CD4-positive, alpha-beta T cell treated with Interleukin-21 for 1 hour (primary cell): ENCODE measurements around the gene KCNMA1.
"Not testable (repeated sequence)": the region's sequence is repeated elsewhere in the genome, so short reads cannot be mapped to it uniquely, and the experiment has no call there.

Experiments used
- DNase-seq: peaks from one replicate; pipeline ENCODE4 v3.0.0-alpha.2; 2020

Gene KCNMA1

DNA sequence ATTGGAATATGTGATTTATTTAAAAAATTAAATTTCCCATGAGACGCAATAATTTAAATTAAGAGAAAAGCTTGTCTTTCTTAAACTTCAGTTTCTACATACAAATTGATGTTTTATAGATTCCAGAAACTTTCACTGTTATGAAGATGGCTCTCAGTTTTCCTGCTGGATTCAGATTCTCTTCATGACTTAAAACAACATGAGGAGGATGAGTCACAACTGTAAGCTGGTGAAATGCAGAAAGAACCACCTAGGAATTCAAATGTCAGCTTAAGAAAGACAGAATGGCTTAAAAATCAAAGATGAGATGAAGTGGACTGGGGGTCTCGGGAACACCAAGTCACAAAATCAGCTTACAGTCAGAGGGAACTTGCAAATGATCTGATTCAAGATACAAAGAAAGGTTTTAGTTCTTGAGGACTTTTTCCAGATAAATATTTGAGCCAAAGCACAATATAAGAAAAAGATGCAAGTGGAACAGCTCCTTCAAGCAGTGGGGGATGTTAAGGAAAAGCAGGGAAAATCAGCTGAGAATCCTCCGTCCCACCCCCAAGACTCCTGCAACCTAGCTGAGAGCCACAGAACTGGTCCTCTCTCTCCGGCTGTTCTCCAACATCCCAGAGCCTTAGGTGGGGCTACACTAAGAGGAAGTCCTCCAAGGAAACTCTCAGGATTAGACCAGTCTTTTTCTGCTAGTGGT lies 279.8 kb downstream of the KCNMA1 start:
- no peak for DNase-seq

DNA sequence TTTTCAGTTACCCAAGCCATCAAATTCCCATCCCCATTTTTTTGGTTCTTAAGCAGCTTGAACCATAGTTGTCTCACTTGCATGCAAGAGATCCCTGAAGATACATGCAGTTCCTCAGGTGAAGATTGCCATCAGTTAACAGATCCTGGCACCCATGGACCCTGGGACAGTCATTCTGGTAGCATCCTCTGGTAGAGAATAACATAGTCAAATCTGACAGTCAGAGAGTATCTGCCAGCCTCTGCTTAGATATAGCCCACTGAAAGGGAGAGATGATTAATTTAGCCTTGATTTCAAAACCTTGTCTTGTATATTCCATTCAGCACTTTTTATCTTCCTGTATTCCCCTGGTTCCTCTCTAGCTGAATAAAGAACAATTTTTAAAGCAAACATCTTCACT lies 280.4 kb downstream of the KCNMA1 start:
- DNase-seq, result no peak

DNA sequence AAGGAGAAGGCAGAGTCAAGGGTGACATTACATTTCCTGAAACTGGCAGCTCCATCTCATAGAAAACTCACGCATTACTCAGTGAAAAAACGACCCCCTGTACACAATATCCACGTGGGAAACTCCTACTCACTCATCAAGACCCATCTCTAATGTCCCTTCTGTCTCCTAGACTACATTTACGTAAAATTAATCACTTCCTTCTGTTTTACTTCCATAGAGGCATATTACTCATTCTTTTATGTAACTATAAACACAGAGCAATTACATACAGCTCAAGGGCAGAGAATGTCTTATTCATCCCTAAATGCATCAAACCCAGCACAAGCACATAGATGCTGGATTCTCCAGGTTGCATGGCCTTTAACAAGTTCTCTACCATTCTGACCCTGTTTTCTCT lies 281.8 kb downstream of the KCNMA1 start:
- no peak for DNase-seq

DNA sequence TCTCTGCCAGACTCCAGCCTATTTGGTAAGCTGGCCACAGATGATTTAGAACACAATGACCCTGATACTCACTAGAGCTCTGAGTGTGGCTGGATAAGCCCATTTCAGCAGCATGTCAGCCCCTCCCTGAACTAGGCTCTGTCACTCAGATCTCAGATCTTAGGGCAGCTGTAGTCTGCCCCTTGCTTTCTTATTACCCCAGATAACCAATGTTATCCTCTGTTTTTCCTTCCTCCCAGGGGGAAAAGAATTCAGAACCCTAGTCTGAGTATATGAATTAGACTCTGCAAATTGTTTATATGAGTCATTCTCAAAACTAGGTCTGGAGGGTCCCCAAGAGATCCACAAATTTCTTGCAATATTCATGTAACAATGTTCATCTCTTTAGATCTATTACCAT lies 286.2 kb downstream of the KCNMA1 start:
- DNase-seq, result no peak

DNA sequence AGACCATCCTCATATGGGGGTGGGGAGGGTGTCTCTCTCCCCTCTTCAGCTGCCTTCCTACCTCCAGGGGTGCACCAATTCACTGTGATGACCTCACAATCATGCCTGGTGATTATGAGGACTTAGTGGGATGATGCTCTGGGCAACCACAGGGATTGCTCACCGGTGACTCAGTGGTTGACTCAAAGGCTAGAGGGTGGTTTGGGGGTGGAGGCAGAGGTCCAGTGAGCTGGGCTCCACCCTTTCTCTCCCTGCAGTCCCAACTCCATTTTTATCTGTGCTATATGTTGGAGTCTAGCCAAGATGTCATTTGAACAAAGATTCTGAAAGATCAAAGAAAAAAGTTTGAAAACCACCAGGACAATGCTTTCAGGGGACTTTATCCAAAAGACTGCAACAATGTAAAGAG lies 286.9 kb downstream of the KCNMA1 start:
- DNase-seq, result no peak

DNA sequence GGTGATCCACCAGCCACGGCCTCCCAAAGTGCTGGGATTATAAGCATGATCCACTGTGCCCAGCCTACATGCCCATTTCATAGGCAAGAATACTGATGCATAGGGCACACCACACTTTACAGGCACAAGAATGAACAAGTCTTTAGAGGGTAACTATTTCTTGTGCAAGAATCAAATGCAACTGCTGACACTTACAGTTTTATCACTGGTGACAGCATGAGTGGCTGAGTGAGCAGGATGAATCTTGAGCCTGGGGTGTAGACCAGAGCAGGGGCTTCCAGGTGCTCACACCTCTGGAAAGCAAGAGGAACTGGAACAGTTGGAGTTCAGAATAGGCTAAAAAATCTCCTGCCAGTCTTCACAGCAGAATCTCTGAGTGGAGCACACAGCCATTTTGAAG lies 287.5 kb downstream of the KCNMA1 start:
- DNase-seq, result no peak

DNA sequence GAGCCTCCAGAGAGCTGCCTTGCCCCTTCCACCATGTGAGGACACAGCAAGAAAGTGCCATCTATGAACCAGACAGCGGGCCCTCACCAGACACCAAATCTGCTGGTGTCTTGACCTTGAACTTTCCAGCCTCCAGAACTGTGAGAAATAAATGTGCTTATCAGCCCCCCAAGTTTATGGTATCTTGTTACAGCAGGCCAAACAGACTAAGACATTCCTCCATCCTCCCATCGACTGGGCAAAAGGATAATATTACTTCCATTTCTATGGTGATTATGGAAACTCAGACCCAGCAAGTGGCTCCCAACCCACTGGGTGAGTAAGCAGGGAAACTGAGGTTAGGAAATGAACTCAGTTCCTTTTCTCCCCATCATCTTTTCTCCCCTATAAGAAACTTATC lies 288.4 kb downstream of the KCNMA1 start:
- DNase-seq, result no peak

DNA sequence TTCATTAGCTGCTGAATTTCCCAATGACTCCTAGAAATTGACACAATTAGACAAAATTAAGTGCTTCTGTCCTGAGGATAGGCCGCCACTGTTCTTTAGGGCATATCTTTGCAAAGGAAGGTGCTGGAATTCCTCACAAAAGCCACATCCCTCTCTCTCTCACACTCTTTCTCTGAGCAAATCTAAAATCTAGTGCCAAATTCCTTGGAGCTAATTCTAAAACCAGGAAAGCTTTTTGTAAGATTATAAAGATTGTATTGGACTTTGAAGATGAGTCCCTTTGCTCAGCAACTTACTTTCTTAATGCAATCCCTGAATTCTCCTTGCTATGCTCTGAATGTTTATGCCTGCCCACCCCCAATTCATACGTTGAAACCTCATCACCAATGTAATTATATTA lies 288.9 kb downstream of the KCNMA1 start:
- DNase-seq, result no peak

DNA sequence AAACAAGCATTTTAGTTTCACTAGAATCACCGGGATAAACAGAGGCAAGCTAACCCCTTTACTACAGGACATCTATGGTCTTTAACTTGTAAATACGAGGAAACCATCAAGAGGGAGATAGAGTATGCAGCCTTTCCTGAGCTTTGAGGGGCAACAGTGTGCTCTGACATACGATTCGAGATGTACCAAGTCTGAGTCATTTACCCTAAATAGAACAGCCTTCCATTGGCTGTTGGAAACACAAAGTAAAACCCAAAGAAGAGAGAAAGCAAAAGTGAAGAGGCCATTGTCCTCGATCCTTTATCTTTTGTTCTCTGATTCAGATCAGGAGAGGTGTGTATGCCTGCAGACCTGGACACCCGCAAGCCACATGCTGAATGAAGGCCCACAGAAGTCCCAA lies 289.5 kb downstream of the KCNMA1 start:
- DNase-seq, result no peak

DNA sequence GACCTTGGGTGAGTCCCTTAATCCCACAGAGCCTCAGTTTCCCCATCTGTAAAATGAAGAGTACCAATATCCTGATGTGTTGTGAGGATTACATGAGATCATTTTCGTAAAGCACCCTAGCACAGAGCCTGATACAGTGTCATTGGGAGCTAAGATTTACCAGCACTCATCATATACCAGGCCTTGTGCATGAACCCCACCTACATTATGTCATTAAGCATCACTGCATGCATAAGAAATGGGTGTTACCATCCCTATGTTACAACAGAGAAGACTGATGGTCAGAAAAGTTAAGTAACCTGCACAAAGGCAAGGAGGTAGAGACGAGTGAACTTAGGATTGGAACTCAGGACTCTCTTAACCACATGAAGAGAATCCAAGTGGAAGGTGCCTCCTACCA lies 290.6 kb downstream of the KCNMA1 start:
- DNase-seq, result no peak

DNA sequence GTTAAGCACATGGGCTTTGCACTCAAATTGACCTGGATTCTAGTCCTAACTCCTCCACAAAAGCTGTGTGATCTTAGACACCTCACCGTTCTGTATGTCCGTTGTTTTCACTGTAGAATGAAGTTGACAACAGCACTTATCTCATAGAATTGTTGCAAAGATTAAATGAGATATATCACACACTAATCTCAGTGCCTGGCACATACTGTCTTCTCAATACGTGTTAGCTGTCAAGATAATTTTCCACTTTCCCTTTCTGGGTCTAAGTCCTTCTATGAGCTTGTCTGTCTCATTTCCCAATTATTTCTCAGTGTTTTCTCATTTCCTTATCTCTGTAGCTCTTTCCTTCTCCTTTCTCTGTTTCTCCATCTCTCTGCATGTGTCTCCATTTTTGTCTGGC lies 296.6 kb downstream of the KCNMA1 start:
- no peak for DNase-seq

DNA sequence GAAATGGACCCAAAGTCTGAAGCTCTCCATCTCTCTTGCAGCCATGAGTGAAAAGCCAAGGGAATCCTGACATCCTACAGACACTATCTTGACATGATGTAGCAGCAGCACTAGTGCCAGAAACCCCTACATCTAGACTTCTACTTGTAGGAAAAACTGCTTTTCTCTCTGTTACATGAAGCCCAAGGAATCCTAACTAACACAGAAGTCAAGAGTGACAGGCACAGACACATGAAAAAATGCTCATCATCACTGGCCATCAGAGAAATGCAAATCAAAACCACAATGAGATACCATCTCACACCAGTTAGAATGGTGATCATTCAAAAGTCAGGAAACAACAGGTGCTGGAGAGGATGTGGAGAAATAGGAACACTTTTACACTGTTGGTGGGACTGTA lies 297.7 kb downstream of the KCNMA1 start:
- not testable (repeated sequence) for DNase-seq

DNA sequence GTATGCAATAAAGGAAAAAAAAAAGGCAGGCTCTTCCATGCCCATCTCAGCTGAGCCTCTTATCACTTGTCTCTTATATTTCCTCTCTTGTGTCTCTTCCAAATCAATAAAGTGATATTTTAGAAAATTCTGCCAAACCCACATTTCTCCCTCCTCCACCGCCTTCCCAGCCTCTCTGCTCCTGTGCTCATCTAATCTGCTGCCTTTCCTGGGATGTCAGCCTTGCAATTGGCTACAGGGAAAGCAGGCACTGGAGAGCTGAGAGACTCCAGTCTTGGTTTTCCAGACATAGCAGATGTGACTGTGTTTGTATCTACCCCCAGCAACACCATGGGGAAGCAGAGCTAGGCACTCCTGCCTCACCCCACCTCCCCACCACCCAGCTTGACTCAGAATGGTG lies 298.4 kb downstream of the KCNMA1 start:
- DNase-seq, result no peak

DNA sequence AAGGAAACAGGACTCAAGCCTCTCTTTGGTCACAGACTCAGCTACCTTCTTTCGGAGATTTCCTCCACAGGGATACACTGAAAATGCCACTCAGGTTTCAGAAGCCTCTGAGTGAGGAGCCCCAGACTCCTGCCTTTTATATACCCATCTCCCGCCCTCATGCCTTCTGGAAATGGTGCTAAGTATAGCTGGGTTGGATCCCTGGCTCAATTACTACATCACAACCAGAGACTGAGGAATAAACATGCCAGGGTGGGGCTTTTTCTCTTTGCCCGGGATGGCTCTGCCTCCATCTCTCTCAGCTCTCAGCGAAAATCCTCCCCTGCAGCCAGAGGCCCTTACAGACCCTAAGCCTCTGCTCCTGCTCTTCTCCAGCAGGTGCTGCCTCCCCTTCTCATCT lies 299.5 kb downstream of the KCNMA1 start:
- no peak for DNase-seq

DNA sequence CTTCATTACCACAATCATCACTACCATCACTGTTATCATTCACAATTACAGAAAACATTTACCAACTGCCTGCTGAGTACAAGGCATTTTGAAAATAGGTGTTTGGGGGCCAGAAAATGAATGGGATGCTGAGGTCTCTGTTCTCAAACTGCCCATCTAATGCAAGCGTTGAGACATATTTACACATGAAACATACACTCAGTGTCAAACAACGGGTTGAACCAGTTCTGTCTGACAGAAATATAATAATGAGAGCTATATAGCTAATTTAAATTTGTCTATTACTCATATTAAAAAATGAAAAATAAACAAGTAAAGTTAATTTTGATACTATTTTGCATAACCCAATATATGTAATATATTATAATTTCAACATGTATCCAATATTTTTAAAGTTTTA lies 303.1 kb downstream of the KCNMA1 start:
- DNase-seq, result no peak

DNA sequence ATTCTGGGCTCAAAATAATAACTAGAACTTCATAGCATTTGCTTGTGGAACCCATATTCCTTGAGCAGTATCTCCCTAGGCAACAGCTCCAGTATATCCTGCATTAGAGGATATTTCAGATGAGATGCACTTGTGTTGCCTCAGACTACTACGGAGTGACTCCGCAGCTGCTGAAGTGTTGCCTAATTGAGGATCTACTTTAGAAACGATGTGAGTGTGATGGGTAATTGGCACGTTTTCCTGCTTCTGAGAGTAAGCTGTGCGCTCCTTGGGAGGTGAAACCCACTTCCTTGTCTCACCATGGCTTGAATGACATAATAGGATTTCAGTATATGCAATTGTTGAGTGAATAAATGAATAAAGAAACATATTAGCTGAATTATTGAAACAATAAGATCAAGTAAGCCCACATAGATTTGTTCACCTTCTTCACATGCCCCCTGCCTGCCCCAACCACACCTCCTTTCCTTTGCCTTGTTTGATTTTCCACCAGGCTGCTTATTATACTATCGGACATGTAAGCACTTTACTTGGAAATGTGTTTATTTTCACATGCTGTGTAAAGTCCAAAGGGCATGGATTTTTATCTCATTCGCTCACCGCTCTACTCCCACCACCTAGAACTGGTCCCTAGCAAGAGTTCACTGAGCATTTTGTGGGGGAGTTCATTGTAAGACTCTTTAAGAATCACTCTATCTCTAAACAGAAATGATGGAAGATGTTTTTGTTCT lies 303.8 kb downstream of the KCNMA1 start:
- no peak for DNase-seq

DNA sequence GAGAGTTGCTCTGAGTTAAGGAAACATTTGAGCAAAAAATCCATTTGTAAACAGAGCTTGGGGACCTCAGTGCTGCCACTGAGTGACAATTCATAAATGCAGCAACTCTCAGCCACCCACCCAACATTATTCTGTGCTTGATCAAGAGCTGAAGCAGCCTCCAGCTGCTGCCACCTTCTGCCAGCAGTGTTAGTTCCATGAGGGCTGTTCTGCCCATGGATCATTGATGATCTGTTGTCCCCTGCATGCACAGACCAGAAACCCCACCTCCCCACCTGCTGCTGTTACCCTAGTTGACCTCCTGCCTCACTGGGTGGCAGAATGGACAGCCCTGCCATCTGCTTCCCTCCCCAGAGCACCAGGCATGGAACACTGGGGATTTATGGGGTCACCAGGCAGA lies 305.4 kb downstream of the KCNMA1 start:
- no peak for DNase-seq

DNA sequence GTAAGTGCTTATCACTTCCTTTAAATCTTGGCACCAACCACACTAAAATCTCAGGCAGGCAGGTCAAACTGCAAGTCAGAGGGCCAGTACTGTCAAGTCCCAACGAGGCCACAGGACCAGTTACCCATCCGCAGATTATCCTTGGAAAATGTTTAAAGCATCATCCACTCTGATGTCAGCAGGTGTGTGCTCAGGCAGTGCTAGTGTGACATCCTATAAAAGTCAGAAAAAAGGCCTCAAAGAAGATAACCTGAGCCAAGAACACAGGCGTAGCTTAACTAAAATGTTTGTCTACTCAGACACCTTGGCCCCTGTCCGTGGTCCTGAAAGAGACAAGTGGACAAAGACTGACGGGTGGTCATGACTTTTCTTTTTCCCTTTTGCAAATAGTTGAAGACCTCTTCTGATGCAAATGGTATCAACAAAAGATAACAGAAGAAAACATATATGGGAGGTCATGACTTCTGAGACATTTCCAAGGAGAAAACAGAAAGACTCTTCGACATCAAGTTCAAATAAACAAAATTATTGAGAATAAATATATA lies 309.3 kb downstream of the KCNMA1 start:
- no peak for DNase-seq

DNA sequence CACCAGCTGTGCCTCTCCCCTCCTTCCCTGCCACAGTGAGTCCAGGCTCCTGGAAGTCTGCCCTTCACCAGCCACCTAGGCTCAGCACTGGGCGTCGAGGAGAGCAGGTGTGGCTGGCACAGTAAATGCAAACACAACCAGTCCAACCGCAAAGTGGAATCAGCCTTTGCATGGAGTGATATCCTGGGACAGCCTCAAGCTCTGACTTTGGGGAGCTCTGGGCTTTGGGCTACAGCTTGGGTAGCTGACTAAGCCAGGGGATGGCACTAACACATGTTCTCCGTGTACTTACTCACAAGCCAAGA lies 312.4 kb downstream of the KCNMA1 start:
- no peak for DNase-seq

DNA sequence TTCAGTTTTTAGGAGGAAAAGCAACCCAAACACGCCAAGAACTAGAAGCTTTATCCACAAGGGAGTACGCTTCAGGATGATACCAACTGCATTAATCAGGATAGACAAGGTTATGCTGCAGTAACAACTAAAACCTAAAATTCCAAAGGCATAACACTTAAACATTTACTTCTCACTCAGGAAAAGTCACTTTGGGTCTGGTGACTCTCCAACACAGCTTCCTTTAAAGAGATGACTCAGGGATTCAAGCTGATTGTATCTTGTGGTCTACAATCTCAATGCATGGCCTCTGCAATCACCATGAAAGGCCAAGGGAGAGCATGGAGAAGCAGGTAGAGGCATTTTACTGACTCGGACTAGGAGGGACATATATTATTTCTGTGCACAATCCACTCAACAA lies 315.8 kb downstream of the KCNMA1 start:
- no peak for DNase-seq

DNA sequence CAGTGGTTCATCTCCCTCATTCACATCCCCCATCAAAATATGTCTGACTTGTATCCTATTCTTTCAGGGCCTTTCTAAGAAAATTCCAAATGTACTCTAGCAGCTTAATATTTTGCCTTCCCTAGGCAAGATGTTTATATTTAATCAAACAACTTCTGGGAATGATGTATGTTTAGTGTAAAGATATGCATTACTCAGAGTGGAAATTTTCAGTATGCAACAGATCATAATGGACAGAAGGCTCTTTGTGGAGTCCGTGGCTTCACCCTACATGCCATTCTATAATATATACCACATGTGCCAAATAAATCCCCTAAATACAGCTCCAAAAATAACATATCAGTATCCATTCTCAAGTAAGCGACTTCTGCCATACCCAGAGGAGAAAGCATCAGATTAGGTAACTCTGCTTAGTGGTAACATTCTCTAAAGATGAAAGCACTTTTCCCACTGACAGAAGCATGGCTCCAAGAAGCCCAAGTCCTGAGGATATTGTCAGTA lies 316.6 kb downstream of the KCNMA1 start:
- no peak for DNase-seq

DNA sequence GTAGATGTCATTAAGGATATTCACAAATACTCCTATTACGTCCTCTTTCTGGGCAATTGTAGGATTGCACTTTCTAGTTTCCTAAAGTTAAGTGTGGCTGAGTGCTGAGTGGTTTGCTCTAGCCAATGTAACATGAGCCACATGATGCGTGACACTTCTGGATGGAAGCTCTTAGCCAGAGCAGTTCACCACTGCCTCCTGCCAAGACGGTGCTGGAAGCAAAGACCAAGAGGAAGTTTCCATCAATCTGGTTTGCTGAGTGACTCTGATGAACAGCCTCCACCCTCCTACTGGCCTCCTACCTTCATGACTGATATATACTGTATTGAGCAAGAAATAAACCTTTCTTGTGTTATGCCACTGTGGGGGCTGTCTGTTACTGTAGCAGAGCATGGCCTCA lies 318.1 kb downstream of the KCNMA1 start:
- no peak for DNase-seq

DNA sequence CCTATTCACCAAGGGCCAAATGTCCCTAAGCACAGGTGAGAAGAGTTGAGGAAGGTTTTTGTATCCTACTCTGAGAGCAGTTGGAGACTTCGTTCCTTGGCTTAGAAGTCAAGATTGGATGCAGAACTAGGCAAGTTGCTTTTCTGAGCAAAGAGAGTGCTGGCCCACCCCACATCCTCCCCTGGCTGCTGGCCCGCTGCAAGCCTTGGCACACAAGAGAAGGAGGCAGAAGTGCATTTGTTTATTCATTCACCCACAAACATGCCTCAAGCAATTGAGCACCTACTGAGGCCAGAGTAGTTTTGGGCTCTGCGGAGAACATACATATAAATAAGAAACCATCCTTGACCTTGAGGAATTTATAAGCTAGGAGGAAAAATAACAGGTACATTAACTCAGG lies 318.9 kb downstream of the KCNMA1 start:
- DNase-seq, result no peak

DNA sequence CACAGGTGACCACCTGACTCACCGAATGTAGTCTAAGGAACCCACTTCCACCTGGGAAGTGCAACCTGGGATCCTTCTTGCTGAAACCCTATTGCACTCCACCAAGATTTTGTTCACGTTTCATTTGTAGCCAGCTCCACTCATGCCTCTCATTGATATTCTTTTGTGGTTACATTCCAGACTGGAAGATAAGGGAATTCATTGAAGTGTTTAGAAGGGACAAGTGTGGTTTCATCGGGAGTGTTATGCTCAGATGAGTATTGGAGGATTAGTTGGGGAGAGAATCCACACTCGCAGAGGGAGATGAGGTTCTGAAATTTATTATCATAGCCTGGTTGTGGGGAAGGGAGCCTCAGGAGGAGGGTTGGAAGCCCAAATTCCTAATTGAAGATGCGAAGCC lies 320.4 kb downstream of the KCNMA1 start:
- DNase-seq, result no peak
